ENCODE measurements around the gene RBMS1. TPM values are rescaled to one million over a fixed set of nuclear protein-coding genes. Genes with fewer than 3 reads are reported as not detected.
A peak's percentile ranks its signal among the peaks of the same experiment; 100 is the strongest.

RBMS1 gene
- total RNA-seq, 1 experiment from 2014 or later = 77.5 TPM

GRCh38 chr2:160419776-160420505, 73.7 kb downstream of the RBMS1 start:
- Histone ChIP-seq H4K20me1 (ENCODE audit: control insufficient read depth, insufficient read depth, insufficient read length) (no peaks in the 10 kb centered on the region), H4K8ac (replicated peaks; ENCODE audit: insufficient read length, low read depth, low read length) (no peak overlapping the region), H2BK15ac (ENCODE audit: low read depth, low read length) (no peak overlapping the region), H2BK120ac (ENCODE audit: low read depth, low read length, poor library complexity, severe bottlenecking) (no peak overlapping the region), H3K4me1 (ENCODE audit: insufficient read depth, low read length) (no peaks in the 10 kb centered on the region), H3K23me2 (ENCODE audit: insufficient read length, low read depth, low read length, poor library complexity, severe bottlenecking) (no peaks in the 10 kb centered on the region), H2BK12ac (ENCODE audit: insufficient read length, low read depth, low read length) (no peak overlapping the region), H3K79me2 (ENCODE audit: insufficient read depth, low read length) (no peaks in the 10 kb centered on the region), H3K4ac (ENCODE audit: low read depth, low read length) (no peak overlapping the region), H4K5ac (ENCODE audit: insufficient read length, low read depth, low read length) (no peak overlapping the region), H3K27me3 (ENCODE audit: insufficient read depth, low read length) (no peaks in the 10 kb centered on the region), H3K4me2 (ENCODE audit: insufficient read depth, insufficient read length, low read length) (no peak overlapping the region), H2BK20ac (ENCODE audit: low read depth, low read length, poor library complexity, severe bottlenecking) (no peak overlapping the region), H3K79me1 (ENCODE audit: insufficient read depth, low read depth, low read length, poor library complexity, severe bottlenecking) (no peaks in the 10 kb centered on the region), H3K23ac (ENCODE audit: insufficient read length, low read depth, low read length) (no peak overlapping the region), H2AK5ac (ENCODE audit: insufficient read length, low read length) (no peak overlapping the region), H3K9me3 (ENCODE audit: control insufficient read depth, low read depth, low read length) (no peaks in the 10 kb centered on the region), H2BK5ac (ENCODE audit: insufficient read length, low read length) (no peak overlapping the region), H3K27ac (ENCODE audit: insufficient read length, low read depth, low read length) (no peak overlapping the region), H3T11ph (ENCODE audit: low read length) (peak overlapping the region; percentile 17), H3K9ac (ENCODE audit: extremely low read depth, insufficient read length, low read length) (no peak overlapping the region), H3K14ac (ENCODE audit: insufficient read depth, low read length) (no peak overlapping the region), H4K91ac (ENCODE audit: insufficient read length, low read depth, low read length) (no peak overlapping the region), H2AFZ (ENCODE audit: low read length) (no peak overlapping the region), H3K18ac (ENCODE audit: insufficient read length, low read depth, low read length) (no peak overlapping the region), H3K56ac (ENCODE audit: insufficient read length, low read depth, low read length) (no peak overlapping the region)
- H3K27ac Mint-ChIP-seq = peak overlapping the region in 2 of 3 experiments; percentile 1 to 43; a peak in 3 of 7 replicates
- TF ChIP-seq CTCF (conservative IDR thresholded peaks at IDR 0.05) = no peak
- no peaks in the 10 kb centered on the region for H3K9me3 Mint-ChIP-seq
- DNase-seq = no peak
- H3K4me1 Mint-ChIP-seq = peaks cover 31 to 34% of the 10 kb centered on the region in 2 experiments
- WGBS (ENCODE audit: extremely low coverage, insufficient read length, low lambda C conversion rate) = no CpG with 5 or more reads among the region's 3 CpGs
- H3K27me3 Mint-ChIP-seq (ENCODE audit: low read depth) = no peaks in the 10 kb centered on the region
- H3K36me3 Mint-ChIP-seq (ENCODE audit: insufficient read depth in 1 of 3, low read depth in 3 of 3) = peaks cover 4 to 9% (median 9%) of the 10 kb centered on the region in 3 experiments; a peak in 3 of 7 replicates
- no peak overlapping the region for H3K4me3 Mint-ChIP-seq

Measured in H9 (cell line).